Measurements from ENCODE around the gene TSHZ3.

The TSHZ3 gene

DNA sequence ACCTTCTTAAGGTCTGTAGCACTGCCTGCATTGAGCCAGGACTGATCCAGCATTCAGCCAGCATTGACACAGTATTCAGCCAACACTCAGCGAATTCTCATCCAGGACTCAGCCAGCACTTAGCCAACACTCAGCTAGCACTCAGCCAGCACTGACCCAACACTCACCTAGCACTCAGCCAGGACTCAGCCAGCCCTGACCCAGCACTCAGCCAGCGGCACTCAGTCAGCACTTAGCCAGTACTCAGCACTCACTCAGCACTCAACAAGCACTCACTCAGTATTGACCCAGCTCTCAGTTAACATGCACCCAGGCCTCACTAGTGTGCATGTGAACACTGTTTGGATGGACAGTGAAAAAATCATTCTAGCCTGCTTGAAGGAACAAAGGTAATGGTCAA is 55.0 kb downstream of the TSHZ3 start:
- Histone ChIP-seq H3K79me2 (ENCODE audit: low read length) (no peaks in the 10 kb centered on the region), H3K27me3 (ENCODE audit: low read depth, low read length) (no peaks in the 10 kb centered on the region), H2AFZ (ENCODE audit: low read depth, low read length) (no peak overlapping the region), H3K4me2 (ENCODE audit: low read length) (no peak overlapping the region), H3K27ac (ENCODE audit: low read length) (no peak overlapping the region), H3K36me3 (replicated peaks; ENCODE audit: low read depth, low read length) (no peaks in the 10 kb centered on the region), H3K9ac (ENCODE audit: low read length) (no peak overlapping the region), H3K9me3 (ENCODE audit: insufficient read depth, low read length) (no peaks in the 10 kb centered on the region), H4K20me1 (ENCODE audit: insufficient read depth, low read length) (no peaks in the 10 kb centered on the region), H3K4me3 (ENCODE audit: low read length) (no peak overlapping the region), H3K4me1 (ENCODE audit: low read length) (no peaks in the 10 kb centered on the region)
- TF ChIP-seq EZH2phosphoT487 (IDR thresholded peaks at IDR 0.05; ENCODE audit: low read depth) (no peak), CTCF (IDR thresholded peaks at IDR 0.05; ENCODE audit: low read depth, low read length) (no peak)

DNA sequence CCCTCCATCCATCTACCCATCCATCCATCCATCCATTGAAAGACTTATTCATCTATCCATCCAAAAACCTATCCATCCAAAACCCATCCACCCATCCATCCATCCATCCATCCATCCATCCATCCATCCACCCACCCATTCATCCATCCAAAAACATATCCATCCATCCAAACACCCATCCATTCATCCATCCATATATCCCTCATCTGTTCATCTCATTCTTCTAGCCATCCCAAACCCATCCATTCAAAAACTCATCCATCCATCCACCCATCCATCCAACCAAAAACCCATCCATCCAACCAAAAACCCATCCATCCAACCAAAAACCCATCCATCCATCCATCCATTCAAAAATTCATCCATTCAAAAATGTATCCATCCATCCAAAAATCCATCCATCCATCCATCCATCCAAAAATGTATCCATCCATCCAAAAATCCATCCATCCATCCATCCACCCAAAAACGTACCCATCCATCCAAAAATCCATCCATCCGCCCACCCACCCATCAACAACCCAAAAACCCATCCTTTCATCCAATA is 56.5 kb downstream of the TSHZ3 start:
- Histone ChIP-seq H3K9ac (ENCODE audit: low read length) (no peak overlapping the region), H3K4me2 (ENCODE audit: low read length) (no peak overlapping the region), H3K4me3 (ENCODE audit: low read length) (no peak overlapping the region), H3K36me3 (replicated peaks; ENCODE audit: low read depth, low read length) (no peaks in the 10 kb centered on the region), H3K79me2 (ENCODE audit: low read length) (no peaks in the 10 kb centered on the region), H3K27me3 (ENCODE audit: low read depth, low read length) (no peaks in the 10 kb centered on the region), H2AFZ (ENCODE audit: low read depth, low read length) (no peak overlapping the region), H4K20me1 (ENCODE audit: insufficient read depth, low read length) (no peaks in the 10 kb centered on the region), H3K27ac (ENCODE audit: low read length) (no peak overlapping the region), H3K4me1 (ENCODE audit: low read length) (no peaks in the 10 kb centered on the region), H3K9me3 (ENCODE audit: insufficient read depth, low read length) (no peaks in the 10 kb centered on the region)
- no peak for TF ChIP-seq EZH2phosphoT487 (IDR thresholded peaks at IDR 0.05; ENCODE audit: low read depth)
- TF ChIP-seq CTCF (IDR thresholded peaks at IDR 0.05; ENCODE audit: low read depth, low read length): no peak

GRCh38 chr19:31290931-31291590 is 58.2 kb downstream of the TSHZ3 start:
- Histone ChIP-seq H3K4me1 (ENCODE audit: low read length) (no peaks in the 10 kb centered on the region), H3K36me3 (replicated peaks; ENCODE audit: low read depth, low read length) (no peaks in the 10 kb centered on the region), H3K4me2 (ENCODE audit: low read length) (no peak overlapping the region), H4K20me1 (ENCODE audit: insufficient read depth, low read length) (no peaks in the 10 kb centered on the region), H3K9ac (ENCODE audit: low read length) (no peak overlapping the region), H3K4me3 (ENCODE audit: low read length) (no peak overlapping the region), H2AFZ (ENCODE audit: low read depth, low read length) (no peak overlapping the region), H3K27me3 (ENCODE audit: low read depth, low read length) (no peaks in the 10 kb centered on the region), H3K79me2 (ENCODE audit: low read length) (no peaks in the 10 kb centered on the region), H3K9me3 (ENCODE audit: insufficient read depth, low read length) (no peaks in the 10 kb centered on the region), H3K27ac (ENCODE audit: low read length) (no peak overlapping the region)
- TF ChIP-seq EZH2phosphoT487 (IDR thresholded peaks at IDR 0.05; ENCODE audit: low read depth) (no peak), CTCF (IDR thresholded peaks at IDR 0.05; ENCODE audit: low read depth, low read length) (no peak)

DNA sequence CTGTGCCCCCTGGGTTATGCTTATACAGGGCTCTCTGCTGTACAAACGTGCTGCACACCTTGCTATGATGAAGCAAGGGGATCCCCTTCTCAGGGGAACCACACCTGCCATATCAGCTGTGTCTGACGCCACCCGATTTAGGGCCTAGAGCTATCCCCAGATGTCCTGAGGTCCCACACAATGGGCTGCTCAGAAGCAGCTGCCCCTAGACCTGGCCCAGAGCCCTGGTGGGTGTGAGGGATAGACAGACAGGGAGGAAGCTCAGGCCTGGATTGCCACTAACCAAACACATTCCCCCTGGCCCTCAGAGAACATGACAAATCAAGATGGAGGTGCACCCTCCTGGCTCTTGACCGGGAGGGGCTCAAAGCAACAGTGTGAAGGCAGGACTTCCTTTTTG is 59.3 kb downstream of the TSHZ3 start:
- H4K20me1 ChIP-seq (ENCODE audit: insufficient read depth, low read length): no peaks in the 10 kb centered on the region

More for the DNA sequence above, 59.3 kb downstream of the TSHZ3 start:
- Histone ChIP-seq H3K36me3 (replicated peaks; ENCODE audit: low read depth, low read length) (no peaks in the 10 kb centered on the region), H3K9me3 (ENCODE audit: insufficient read depth, low read length) (no peaks in the 10 kb centered on the region), H3K27me3 (ENCODE audit: low read depth, low read length) (no peaks in the 10 kb centered on the region), H3K4me1 (ENCODE audit: low read length) (no peaks in the 10 kb centered on the region), H3K4me2 (ENCODE audit: low read length) (no peak overlapping the region), H2AFZ (ENCODE audit: low read depth, low read length) (no peak overlapping the region), H3K9ac (ENCODE audit: low read length) (no peak overlapping the region), H3K79me2 (ENCODE audit: low read length) (no peaks in the 10 kb centered on the region), H3K27ac (ENCODE audit: low read length) (no peak overlapping the region), H3K4me3 (ENCODE audit: low read length) (no peak overlapping the region)
- no peak for TF ChIP-seq EZH2phosphoT487 (IDR thresholded peaks at IDR 0.05; ENCODE audit: low read depth)
- no peak for TF ChIP-seq CTCF (IDR thresholded peaks at IDR 0.05; ENCODE audit: low read depth, low read length)

All from OCI-LY3 (cell line).